Gastrocnemius medialis (tissue), 4 donors: ENCODE measurements around the gene COL27A1. TPM values are rescaled to one million over a fixed set of nuclear protein-coding genes. Genes with fewer than 3 reads are reported as not detected.

Source experiments
- ATAC-seq, 2 donors: fragments of 150-250 bp; one replicate each; pipeline ENCODE4 v1.9.1; 2016
- DNase-seq, 2 donors: peaks; one replicate each; pipeline ENCODE4 v3.0.0-alpha.2; 2019
- H3K27ac ChIP-seq, 4 donors: fragments of 200-600 bp; sonication (generic); 1 replicate in 1 of 4; 2 replicates in 3 of 4; pipeline ENCODE4 v1.5.1; 2016 to 2018; ENCODE audit warnings: mild to moderate bottlenecking in 2 of 4, moderate library complexity in 1 of 4
- H3K27me3 ChIP-seq, 3 donors: fragments of 200-600 bp; sonication (generic) in 2 of 3; 1 replicate in 1 of 3; 2 replicates in 2 of 3; pipeline versions ENCODE4 v1.5.1 to v1.6.0; 2016 to 2019; ENCODE audit warnings: mild to moderate bottlenecking in 1 of 3, moderate library complexity in 1 of 3
- H3K36me3 ChIP-seq, 2 donors: fragments of 200-600 bp; sonication (generic) in 1 of 2; one replicate each; pipeline ENCODE4 v1.5.1; 2017 to 2018
- H3K4me1 ChIP-seq, 2 donors: fragments of 200-600 bp; sonication (generic) in 1 of 2; one replicate each; pipeline ENCODE4 v1.5.1; 2016 to 2017; ENCODE audit warnings: mild to moderate bottlenecking in 2 of 2
- H3K4me3 ChIP-seq, 4 donors: fragments of 200-600 bp; sonication (generic) in 3 of 4; 1 replicate in 1 of 4; 2 replicates in 3 of 4; pipeline ENCODE4 v1.5.1; 2016 to 2019; ENCODE audit warnings: mild to moderate bottlenecking in 2 of 4
- H3K9me3 ChIP-seq, 3 donors: fragments of 200-600 bp; sonication (generic) in 2 of 3; 1 replicate in 1 of 3; 2 replicates in 2 of 3; pipeline ENCODE4 v1.5.1; 2016 to 2019
- CTCF ChIP-seq, 5 experiments: fragments of 450-650 bp in 3 of 5; fragments of 200-600 bp in 2 of 5; sonication (generic) in 2 of 5; IDR thresholded peaks in 4 of 5; conservative IDR thresholded peaks in 1 of 5; 1 replicate in 4 of 5; 2 replicates in 1 of 5; pipeline ENCODE4 v1.5.1; 2016 to 2019; ENCODE audit warnings: antibody characterized with exemption in 5 of 5, mild to moderate bottlenecking in 3 of 5, moderate library complexity in 3 of 5
- POLR2A ChIP-seq, 2 donors: fragments of 450-650 bp; IDR thresholded peaks; one replicate each; pipeline ENCODE4 v1.6.1; 2017; ENCODE audit warnings: antibody characterized with exemption in 2 of 2, mild to moderate bottlenecking in 2 of 2, moderate library complexity in 2 of 2
- in situ Hi-C, 4 donors: fragments of 200-750 bp; cut with MboI; loops; one replicate each; pipeline versions ENCODE4 v1.15.0 to v1.8.0; 2017; ENCODE audit warnings: low sequenced_read_pairs in 4 of 4
- intact Hi-C: fragments of 100-400 bp; cut with DNase I; formaldehyde crosslinking; loops from one replicate; pipeline ENCODE4 v1.15.1; 2023; ENCODE audit warnings: low total_unique reads
- total RNA-seq, 4 donors: library from RNA; depleted of rRNA; stranded (reverse); fragments of >200 nt; gene quantifications; one replicate each; pipeline versions ENCODE4 v1.1.0 to v1.2.3, GENCODE V29; 2016

The COL27A1 gene
- total RNA-seq, 4 donors from 2014 or later: 0.42 to 1.4 (median 0.95) TPM

GRCh38 chr9:114300153-114300845 is 145.0 kb downstream of the COL27A1 start:
- H3K9me3 ChIP-seq: peaks cover 0 to 8% (median 0%) of the 10 kb centered on the region in 3 donors
- no peak overlapping the region for H3K27ac ChIP-seq
- in situ Hi-C loops: no loop called here
- intact Hi-C loops: no loop called here
- H3K27me3 ChIP-seq: no peaks in the 10 kb centered on the region
- H3K36me3 ChIP-seq: peaks cover 0 to 5% of the 10 kb centered on the region in 2 donors
- no peak overlapping the region for H3K4me3 ChIP-seq
- no peak for ATAC-seq
- no peak for DNase-seq
- H3K4me1 ChIP-seq: no peaks in the 10 kb centered on the region
- TF ChIP-seq POLR2A (IDR thresholded peaks at IDR 0.05) (no peak), CTCF (IDR thresholded peaks at IDR 0.05 in 4 of 5, conservative IDR thresholded peaks at IDR 0.05 in 1 of 5) (no peak)

GRCh38 chr9:114300846-114301797 is 145.8 kb downstream of the COL27A1 start:
- Histone ChIP-seq H3K4me1 (no peaks in the 10 kb centered on the region), H3K27ac (no peak overlapping the region), H3K36me3 (no peaks in the 10 kb centered on the region), H3K4me3 (no peak overlapping the region), H3K27me3 (no peaks in the 10 kb centered on the region), H3K9me3 (peaks cover 0 to 8% (median 0%) of the 10 kb centered on the region in 3 donors)
- intact Hi-C loops: no loop called here
- in situ Hi-C loops: no loop called here
- DNase-seq (no peak), ATAC-seq (no peak)
- TF ChIP-seq CTCF (IDR thresholded peaks at IDR 0.05 in 4 of 5, conservative IDR thresholded peaks at IDR 0.05 in 1 of 5) (no peak), POLR2A (IDR thresholded peaks at IDR 0.05) (no peak)

GRCh38 chr9:114301798-114302565 is 146.6 kb downstream of the COL27A1 start:
- H3K27me3 ChIP-seq: no peaks in the 10 kb centered on the region
- H3K9me3 ChIP-seq: peaks cover 0 to under 1% (median 0%) of the 10 kb centered on the region in 3 donors
- no peaks in the 10 kb centered on the region for H3K4me1 ChIP-seq
- H3K27ac ChIP-seq: no peak overlapping the region
- in situ Hi-C loops (no loop called here), intact Hi-C loops (no loop called here)
- H3K36me3 ChIP-seq: no peaks in the 10 kb centered on the region
- no peak overlapping the region for H3K4me3 ChIP-seq
- TF ChIP-seq POLR2A (IDR thresholded peaks at IDR 0.05) (no peak), CTCF (IDR thresholded peaks at IDR 0.05 in 4 of 5, conservative IDR thresholded peaks at IDR 0.05 in 1 of 5) (no peak)
- DNase-seq (no peak), ATAC-seq (no peak)

GRCh38 chr9:114302727-114303126 is 147.4 kb downstream of the COL27A1 start:
- intact Hi-C loops: no loop called here
- Histone ChIP-seq H3K4me3 (no peak overlapping the region), H3K9me3 (no peaks in the 10 kb centered on the region), H3K27me3 (no peaks in the 10 kb centered on the region), H3K36me3 (no peaks in the 10 kb centered on the region), H3K4me1 (no peaks in the 10 kb centered on the region), H3K27ac (no peak overlapping the region)
- in situ Hi-C loops: no loop called here
- ATAC-seq: no peak
- no peak for DNase-seq
- TF ChIP-seq CTCF (IDR thresholded peaks at IDR 0.05 in 4 of 5, conservative IDR thresholded peaks at IDR 0.05 in 1 of 5): no peak
- TF ChIP-seq POLR2A (IDR thresholded peaks at IDR 0.05): no peak
